NCI-H1417 (cell line): Measurements from ENCODE around the gene STK38L.

Experiments used
- DNase-seq, 3 experiments: peaks; one replicate each; lab custom pipeline; 2025; lab: John Stamatoyannopoulos, UW

The STK38L gene

GRCh38 chr12:27316947-27317346 lies 72.9 kb downstream of the STK38L start:
- DNase-seq, result no peak

- no peak for DNase-seq
These were observed 75.3 kb downstream of the STK38L start for GRCh38 chr12:27319409-27319808.

DNA sequence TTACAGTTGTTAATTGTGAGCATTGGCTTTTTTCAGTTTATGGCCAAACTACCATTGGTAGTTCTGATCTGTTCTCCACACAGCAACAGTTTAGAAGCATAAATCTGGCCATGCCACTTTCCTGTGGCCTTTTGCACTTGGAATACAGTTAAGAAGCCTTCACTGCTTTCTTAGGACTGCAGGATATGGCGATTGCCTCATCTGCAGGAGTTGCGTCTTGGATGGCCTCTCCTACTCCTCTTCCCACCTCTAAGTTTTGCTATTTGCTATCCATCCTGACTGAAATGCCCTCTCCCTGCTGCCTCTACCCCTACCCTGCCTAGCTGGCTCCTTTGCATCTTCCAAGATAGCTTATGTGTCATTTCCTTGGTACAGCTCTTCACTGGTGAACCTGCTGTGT lies 75.8 kb downstream of the STK38L start:
- DNase-seq, result no peak

DNA sequence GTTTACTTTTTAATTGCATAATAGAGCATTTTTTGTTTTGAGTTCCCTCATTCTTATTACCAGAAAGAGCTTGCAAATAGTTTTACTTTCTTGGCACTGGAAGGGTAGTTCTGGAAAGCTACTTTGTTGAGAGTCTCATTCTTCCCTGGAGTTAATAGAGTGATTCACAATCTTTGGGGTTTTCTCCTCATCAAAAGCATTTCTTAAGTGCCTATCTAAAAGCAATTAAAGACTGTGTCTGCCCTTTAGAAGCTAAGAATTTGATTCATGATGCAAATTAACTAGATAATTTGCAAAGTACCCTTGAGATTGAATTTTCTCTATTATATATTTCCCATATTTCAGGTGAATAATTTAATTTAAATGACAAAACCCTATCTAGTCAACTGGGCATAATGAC lies 80.4 kb downstream of the STK38L start:
- DNase-seq, result no peak

GRCh38 chr12:27330846-27331245 lies 86.8 kb downstream of the STK38L start:
- DNase-seq, result peak in 1 of 3 experiments; percentile 20

- peak in 1 of 3 experiments; percentile 32 for DNase-seq
These were observed 87.3 kb downstream of the STK38L start for GRCh38 chr12:27331291-27331926.

DNA sequence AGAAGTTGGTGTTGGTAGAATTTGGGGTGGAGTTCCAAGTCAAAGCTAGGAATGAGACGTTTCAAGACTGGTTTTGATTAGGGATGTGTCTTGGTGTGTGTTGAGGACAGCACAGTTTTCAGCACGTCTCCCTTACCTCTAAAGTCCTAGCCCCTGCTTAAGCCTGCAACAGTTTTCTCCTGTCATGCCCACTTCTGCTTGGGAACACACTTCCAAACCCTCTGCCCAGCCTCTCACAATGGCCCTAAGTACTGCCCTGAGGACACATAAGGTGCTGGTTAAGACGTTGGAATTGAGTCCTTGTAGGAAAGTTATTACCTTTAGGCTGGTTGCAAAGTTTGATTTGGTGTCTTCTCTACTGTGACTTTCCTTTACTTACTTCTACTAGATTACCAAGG lies 87.8 kb downstream of the STK38L start:
- no peak for DNase-seq

GRCh38 chr12:27332407-27332713 lies 88.3 kb downstream of the STK38L start:
- no peak for DNase-seq

DNA sequence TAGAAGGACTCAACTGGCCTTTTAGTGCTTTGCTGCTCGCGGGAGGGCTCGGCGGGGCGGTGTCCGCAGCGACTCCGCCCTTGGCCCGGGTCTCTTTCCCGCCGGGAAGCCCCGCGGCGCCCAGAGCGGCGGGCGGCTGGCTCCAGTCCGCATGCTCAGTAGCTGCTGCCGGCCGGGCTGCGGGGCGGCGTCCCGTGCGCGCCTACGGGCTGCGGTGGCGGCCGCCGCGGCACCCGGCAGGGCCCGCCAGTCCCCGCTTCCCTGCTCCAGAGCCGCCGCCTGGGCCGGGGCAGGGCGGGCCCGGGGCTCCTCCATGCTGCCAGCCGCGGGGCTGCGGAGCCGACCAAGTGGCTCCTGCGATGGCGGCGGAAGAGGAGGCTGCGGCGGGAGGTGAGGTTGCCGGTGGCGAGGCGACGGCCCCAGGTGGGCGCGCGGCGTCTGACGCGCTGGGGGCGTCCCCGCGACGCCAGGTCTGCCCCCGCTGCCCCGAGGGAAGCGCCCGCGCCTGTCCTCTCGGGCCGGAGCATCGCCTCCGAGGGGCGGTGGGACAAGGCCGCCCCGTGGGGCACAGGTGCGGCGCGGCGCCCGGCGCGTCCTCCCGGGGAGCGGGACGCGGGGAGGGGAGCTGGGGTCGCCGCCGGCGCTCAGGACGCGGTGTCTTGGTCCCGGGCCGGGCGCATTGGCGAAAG lies 88.8 kb downstream of the STK38L start, which contains the start of gene BMAL2:
Gene BMAL2 (plus strand): TSS at position 123 of the 689 bp plus-strand sequence. CDS start 237 bp downstream, at position 360.
- peak; percentile 29 to 91 (median 86) for DNase-seq

GRCh38 chr12:27333403-27334009 lies 89.4 kb downstream of the STK38L start:
- DNase-seq, result peak; percentile 7 to 87 (median 81)

GRCh38 chr12:27334042-27334720 lies 90.1 kb downstream of the STK38L start:
- peak in 1 of 3 experiments; percentile 53 for DNase-seq

- no peak for DNase-seq
These were observed 90.6 kb downstream of the STK38L start for GRCh38 chr12:27334721-27335082.

GRCh38 chr12:27335364-27336281 lies 91.5 kb downstream of the STK38L start:
- no peak for DNase-seq

DNA sequence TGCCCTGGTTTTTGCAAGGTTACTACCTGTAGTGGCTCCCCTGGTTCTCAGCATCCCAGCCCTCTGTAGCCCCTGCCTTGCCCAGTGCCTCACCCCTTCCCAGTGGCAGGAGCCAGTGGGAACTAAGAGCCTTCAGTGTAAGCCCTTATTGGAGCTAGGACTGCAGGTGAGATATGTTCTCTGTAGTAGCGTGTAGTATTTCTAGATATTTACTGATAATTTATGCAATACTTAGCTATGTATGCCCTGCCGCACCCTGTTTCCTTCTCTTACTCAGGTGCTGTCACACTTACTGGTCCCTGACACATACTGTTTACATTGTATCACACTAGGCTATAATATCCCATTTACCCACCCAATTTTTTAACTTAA lies 92.2 kb downstream of the STK38L start:
- no peak for DNase-seq

DNA sequence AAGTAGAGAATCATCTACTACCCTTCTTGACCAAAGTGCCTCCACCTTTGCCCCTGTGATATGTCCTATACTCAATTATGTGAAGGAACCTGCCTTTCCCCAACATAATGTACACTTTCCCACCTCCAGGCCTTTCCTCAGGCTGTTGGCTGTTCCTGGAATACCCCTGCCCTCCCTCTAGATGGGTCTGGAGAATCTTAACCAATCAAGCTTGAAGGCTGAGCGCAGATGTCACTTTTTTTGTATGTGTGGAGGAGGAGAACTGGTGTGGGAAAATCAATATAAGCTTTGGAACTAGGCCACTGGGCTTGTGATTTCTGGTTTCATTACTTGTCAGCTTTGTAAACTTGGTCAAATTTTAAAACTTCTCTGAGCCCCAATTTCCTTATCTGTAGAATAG lies 93.3 kb downstream of the STK38L start:
- no peak for DNase-seq

DNA sequence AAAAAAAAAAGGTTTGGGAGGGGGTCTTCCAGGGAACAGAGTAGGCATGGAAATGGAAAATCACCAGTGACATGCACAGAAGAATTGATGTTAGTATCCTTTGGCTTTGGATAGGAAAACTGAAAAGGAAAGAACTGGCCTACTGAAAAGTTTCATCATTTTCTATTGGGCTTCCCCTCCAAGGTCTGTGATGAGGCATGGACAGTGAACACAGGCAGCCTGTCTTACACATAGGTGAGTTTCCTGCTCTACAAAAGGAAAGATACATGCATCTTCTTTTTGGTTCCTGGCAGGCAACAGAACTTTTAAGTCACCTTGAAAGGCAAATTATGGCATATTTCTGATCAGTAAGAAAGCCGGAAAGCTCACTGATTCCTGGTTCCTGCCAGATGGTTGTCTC lies 94.4 kb downstream of the STK38L start:
- no peak for DNase-seq

DNA sequence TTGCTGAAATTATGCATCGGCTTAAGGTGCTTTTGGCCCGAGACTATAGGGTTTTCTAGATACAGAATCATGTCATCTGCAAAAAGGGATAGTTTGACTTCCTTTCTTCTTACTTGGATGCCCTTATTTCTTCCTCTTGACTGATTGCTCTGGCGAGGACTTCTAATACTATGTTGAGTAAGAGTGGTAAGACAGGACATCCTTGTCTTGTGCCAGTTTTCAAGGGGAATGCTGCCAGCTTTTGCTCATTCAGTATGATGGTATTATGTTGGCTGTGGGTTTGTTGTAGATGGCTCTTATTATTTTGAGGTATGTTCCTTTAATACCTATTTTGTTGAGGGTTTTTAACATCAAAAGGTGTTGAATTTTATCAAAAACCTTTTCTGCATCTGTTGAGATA lies 96.9 kb downstream of the STK38L start:
- no peak for DNase-seq

DNA sequence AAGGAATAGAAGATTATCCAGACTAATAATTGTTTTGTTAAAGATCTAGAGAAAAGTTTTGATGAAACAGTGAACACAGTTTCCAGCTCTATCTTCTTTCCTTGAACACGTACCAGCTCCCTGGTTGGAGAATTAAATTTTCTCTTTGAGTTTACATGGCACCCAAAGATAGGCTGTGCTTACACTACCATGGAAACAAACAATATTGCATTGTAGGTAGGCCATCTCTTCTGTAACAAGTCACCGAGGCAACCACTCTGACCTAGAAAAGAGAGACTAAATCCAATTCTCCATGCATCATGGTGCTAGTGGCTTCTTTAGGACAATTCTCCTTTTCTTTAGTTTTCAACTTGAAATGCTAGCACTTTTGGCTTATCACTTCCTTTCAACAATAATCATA lies 98.5 kb downstream of the STK38L start:
- no peak for DNase-seq

DNA sequence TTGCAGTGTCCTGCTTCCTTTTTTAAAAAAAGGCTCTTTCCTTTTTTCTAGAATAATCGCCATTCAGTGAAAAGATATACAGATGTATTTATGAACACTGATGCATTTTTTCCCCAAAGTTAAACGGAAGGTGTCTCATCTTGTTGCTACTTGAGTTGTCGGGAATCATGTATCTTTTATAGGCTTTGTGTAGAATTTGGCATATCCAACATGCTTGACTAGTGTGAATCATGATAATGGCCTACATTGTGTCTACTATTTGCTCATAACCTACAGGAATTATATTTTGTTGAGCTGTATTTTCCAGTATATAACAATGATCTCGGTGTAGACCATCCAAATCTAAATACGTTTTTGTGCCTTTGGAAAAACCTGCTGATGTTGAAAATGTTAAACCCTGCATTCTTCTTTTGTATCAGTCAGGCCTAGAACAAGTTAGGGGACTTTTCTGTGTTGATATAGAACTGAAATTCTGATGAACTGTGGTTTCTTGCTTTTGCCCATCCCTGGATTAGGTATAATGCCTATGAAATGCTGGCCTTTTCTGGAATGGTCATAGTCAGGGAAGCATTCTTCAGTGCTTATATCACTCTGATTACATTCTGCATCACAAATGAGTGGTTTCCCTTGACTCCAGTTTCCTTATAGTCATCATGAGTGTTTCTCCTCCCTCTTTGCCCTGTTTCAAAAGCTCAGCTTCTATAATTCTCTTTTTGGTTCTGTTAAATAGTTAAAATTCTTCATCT lies 99.3 kb downstream of the STK38L start:
- DNase-seq, result no peak

DNA sequence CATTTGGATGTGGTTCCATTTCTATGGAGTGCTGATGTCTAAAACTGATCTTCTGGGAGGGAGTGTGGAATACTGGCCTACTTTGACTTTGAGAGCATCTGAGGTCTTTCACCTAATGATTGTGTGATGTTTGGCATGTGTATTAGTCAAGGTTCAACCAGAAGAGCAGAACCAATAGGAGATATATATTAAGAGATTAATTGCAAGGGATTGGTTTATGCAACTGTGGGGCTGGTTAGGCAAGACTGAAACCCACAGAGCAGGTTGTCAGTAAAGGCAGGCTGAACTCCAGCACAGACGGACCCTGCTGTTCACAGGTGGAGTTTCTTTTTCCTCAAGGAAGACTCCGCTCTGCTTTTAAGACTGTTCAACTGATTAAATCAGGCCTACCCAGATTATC lies 100.2 kb downstream of the STK38L start:
- no peak for DNase-seq

GRCh38 chr12:27344760-27345159 lies 100.7 kb downstream of the STK38L start:
- no peak for DNase-seq
